ENCODE measurements around the gene PFKFB3.

PFKFB3 gene

GRCh38 chr10:6299743-6300105, 97.0 kb downstream of the PFKFB3 start:
- CTCF ChIA-PET, result no interaction called here
- no peak for DNase-seq (ENCODE audit: extremely low spot score)
- POLR2A ChIA-PET, result no interaction called here
- TF ChIP-seq L3MBTL2 (conservative IDR thresholded peaks at IDR 0.05) (no peak), FOXA1 (IDR thresholded peaks at IDR 0.05) (no peak), NFRKB (IDR thresholded peaks at IDR 0.05) (no peak), PKNOX1 (IDR thresholded peaks at IDR 0.05) (no peak), LEF1 (IDR thresholded peaks at IDR 0.05; ENCODE audit: borderline replicate concordance) (no peak), HDGF (IDR thresholded peaks at IDR 0.05; ENCODE audit: borderline replicate concordance) (no peak), BHLHE40 (IDR thresholded peaks at IDR 0.05; ENCODE audit: borderline replicate concordance) (no peak), ZNF384 (IDR thresholded peaks at IDR 0.05) (no peak), ARNT (IDR thresholded peaks at IDR 0.05) (no peak), SUZ12 (IDR thresholded peaks at IDR 0.05) (no peak), SP1 (IDR thresholded peaks at IDR 0.05) (no peak), ELF4 (IDR thresholded peaks at IDR 0.05) (no peak), TARDBP (IDR thresholded peaks at IDR 0.05) (no peak), CTBP1 (IDR thresholded peaks at IDR 0.05; ENCODE audit: borderline replicate concordance) (no peak)

GRCh38 chr10:6300106-6300783, 97.5 kb downstream of the PFKFB3 start:
- TF ChIP-seq ZNF384 (IDR thresholded peaks at IDR 0.05), result no peak
- no peak for TF ChIP-seq TARDBP (IDR thresholded peaks at IDR 0.05)
- no peak for TF ChIP-seq BHLHE40 (IDR thresholded peaks at IDR 0.05; ENCODE audit: borderline replicate concordance)
- TF ChIP-seq CTBP1 (IDR thresholded peaks at IDR 0.05; ENCODE audit: borderline replicate concordance), result no peak
- TF ChIP-seq NFRKB (IDR thresholded peaks at IDR 0.05), result no peak
- TF ChIP-seq FOXM1 (IDR thresholded peaks at IDR 0.05; ENCODE audit: borderline replicate concordance), result no peak
- TF ChIP-seq PKNOX1 (IDR thresholded peaks at IDR 0.05), result no peak
- no peak for TF ChIP-seq FOXK2 (IDR thresholded peaks at IDR 0.05)
- no peak for TF ChIP-seq FOXA1 (IDR thresholded peaks at IDR 0.05)
- TF ChIP-seq SP1 (IDR thresholded peaks at IDR 0.05), result no peak
- TF ChIP-seq LEF1 (IDR thresholded peaks at IDR 0.05; ENCODE audit: borderline replicate concordance), result no peak
- no peak for TF ChIP-seq ARNT (IDR thresholded peaks at IDR 0.05)
- TF ChIP-seq L3MBTL2 (conservative IDR thresholded peaks at IDR 0.05), result no peak
- no peak for TF ChIP-seq ELF4 (IDR thresholded peaks at IDR 0.05)
- TF ChIP-seq SUZ12 (IDR thresholded peaks at IDR 0.05), result no peak
- POLR2A ChIA-PET, result no interaction called here
- no peak for DNase-seq (ENCODE audit: extremely low spot score)
- CTCF ChIA-PET, result no interaction called here

GRCh38 chr10:6300784-6301460, 98.2 kb downstream of the PFKFB3 start:
- ChIA-PET POLR2A (no interaction called here), CTCF (no interaction called here)
- TF ChIP-seq ELF4 (IDR thresholded peaks at IDR 0.05), result no peak
- no peak for TF ChIP-seq FOXA1 (IDR thresholded peaks at IDR 0.05)
- no peak for DNase-seq (ENCODE audit: extremely low spot score)

- no peak for DNase-seq (ENCODE audit: extremely low spot score)
- ChIA-PET CTCF (no interaction called here), POLR2A (no interaction called here)
- no peak for TF ChIP-seq BHLHE40 (IDR thresholded peaks at IDR 0.05; ENCODE audit: borderline replicate concordance)
- TF ChIP-seq FOXK2 (IDR thresholded peaks at IDR 0.05), result no peak
- TF ChIP-seq NFRKB (IDR thresholded peaks at IDR 0.05), result no peak
- TF ChIP-seq PKNOX1 (IDR thresholded peaks at IDR 0.05), result no peak
- TF ChIP-seq FOXM1 (IDR thresholded peaks at IDR 0.05; ENCODE audit: borderline replicate concordance), result no peak
- TF ChIP-seq TARDBP (IDR thresholded peaks at IDR 0.05), result no peak
- no peak for TF ChIP-seq ZNF384 (IDR thresholded peaks at IDR 0.05)
- no peak for TF ChIP-seq FOXA1 (IDR thresholded peaks at IDR 0.05)
- TF ChIP-seq HDGF (IDR thresholded peaks at IDR 0.05; ENCODE audit: borderline replicate concordance), result no peak
These were observed 98.8 kb downstream of the PFKFB3 start for GRCh38 chr10:6301488-6302075.
